NK-92 (cell line): ENCODE data around the gene C9orf50.
"Not testable (repeated sequence)": the region's sequence is repeated elsewhere in the genome, so short reads cannot be mapped to it uniquely, and the experiment has no call there.

ENCODE experiments used
- DNase-seq: peaks from one replicate; lab custom pipeline; 2025; ENCODE audit not compliant: unreplicated experiment; lab: John Stamatoyannopoulos, UW

Gene C9orf50

GRCh38 chr9:129648092-129648763 is 27.3 kb upstream of the C9orf50 start:
- no peak for DNase-seq

DNA sequence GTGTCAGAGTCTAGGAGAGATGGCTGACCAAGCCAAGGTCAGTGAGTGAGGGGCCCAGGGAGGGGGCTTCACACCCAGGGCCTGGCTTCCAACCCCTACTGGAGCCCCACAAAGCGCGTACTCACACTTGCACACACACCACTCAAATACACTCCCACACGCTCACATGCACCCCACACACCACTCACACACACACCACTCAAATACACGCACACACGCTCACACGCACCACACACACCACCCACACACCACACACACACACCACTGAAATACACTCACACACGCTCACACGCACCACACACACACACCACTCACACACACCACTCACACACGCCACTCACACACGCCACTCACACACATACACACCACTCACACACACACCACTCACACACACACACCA is 26.7 kb upstream of the C9orf50 start:
- DNase-seq: no peak

DNA sequence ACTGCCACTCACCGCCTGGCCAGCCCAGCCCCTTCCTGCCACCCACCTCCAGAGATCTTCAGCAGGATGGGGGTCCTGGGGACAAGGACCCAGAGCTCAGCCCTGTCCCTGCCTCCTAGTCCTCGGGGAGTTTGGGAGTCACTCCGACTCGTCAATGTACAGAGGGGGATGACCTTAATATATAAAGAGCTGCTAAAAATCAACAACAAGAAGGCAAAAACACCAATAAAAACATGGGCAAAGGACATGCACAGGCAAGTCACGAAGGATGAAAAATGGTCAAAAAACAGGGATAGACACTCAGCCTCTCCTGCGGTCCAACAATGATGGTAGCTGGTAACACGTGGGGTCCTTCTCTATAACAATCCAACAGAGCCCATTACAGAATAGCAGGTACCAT is 25.8 kb upstream of the C9orf50 start:
- DNase-seq: no peak

DNA sequence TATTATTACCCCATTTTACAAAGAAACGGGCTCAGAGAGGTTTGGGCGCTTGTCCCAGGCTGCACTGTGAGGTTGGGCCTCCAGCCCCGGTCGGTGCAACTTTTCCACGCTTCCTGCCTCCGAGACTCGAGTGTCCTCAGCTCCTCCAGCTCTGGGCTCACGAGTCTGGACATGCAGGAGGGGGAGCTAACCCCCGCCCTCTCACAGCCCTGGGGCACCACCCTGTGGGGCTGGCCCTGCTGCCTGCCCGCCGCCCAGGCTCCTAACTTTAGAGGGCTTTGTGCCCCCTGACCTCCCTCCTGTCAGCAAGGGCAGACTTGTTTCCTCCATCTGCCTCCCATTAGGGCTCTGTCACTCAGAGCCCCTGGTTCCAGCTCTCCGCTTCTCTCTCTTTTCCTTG is 25.4 kb upstream of the C9orf50 start:
- DNase-seq: no peak

GRCh38 chr9:129644902-129645301 is 24.0 kb upstream of the C9orf50 start:
- DNase-seq: no peak

GRCh38 chr9:129644365-129644764 is 23.5 kb upstream of the C9orf50 start:
- DNase-seq: no peak

- DNase-seq: no peak
Observed at GRCh38 chr9:129643706-129644105, 22.8 kb upstream of the C9orf50 start.

GRCh38 chr9:129641750-129642585 is 21.1 kb upstream of the C9orf50 start, which contains the start of gene ASB6:
ASB6 (minus strand) TSS chr9:129642151; CDS start chr9:129641999, 152 bp downstream.
- DNase-seq: peak; percentile 41

GRCh38 chr9:129640871-129641749 is 20.2 kb upstream of the C9orf50 start:
- no peak for DNase-seq

DNA sequence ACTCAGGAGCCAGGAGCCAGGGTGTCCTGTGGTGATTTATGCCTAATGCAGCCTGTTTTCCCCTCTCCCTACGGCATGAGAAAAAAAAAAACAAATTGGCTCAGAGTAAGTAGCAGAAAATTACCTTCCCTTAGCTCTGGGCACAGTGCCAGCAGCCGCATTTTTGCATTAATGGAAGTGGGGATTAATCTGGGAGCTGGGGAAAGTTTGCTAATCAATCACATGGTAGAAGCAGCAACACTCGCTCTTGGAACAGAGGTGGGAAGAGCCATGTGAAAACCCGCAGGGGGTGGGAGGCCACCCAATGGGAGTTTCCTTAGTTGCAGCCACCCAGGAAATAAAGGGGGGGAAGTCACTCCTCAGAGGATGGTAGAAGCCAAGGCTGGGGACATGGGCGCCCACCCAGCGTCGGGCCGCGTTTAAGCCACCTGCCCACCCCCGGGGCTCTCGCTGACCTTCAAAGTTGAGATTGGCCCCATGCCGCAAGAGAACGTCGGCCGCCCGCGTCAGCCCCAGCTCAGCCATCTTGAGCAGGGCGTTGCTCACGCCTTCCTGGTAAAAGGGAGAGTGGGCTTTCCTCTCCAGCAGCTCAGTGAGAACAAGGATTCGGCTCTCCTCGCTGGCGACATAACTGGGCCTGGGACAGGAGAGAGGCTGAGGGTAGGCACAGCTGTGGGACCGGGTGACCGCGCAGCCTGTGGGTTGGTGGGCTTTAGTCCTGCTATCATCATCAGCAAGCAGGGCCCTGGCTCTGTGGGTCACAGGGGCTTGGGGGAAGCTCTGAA is 19.4 kb upstream of the C9orf50 start:
- DNase-seq: no peak

GRCh38 chr9:129639756-129640085 is 18.8 kb upstream of the C9orf50 start:
- DNase-seq: no peak

DNA sequence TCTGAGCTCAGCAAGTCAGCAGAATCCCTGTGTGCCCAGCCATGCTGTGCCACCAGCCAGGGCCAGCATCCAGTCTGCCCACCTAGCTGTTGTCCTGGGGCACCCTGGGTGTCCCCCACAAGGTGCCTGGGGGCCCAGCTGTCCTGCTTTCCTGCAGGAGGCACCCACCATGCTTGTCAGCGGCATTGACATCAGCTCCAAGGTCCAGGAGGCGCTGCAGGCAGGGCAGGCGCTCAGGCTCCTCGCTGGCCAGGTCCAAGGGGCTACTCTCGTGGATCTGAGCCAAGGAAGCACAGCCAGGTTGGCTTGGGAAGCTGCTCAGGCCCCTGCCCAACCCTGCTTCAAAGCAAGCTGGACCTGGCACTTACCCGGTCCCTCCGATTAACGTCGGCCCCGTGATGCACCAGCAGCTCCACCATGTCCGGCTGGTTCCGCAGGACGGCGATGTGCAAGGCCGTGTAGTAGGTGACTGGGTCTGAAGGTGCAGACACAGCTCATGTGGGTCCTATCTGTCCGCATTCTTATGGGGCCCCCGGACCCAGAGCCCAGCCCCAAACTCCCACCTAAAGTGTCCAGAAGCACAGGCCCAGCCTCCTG is 18.2 kb upstream of the C9orf50 start:
- DNase-seq: no peak

DNA sequence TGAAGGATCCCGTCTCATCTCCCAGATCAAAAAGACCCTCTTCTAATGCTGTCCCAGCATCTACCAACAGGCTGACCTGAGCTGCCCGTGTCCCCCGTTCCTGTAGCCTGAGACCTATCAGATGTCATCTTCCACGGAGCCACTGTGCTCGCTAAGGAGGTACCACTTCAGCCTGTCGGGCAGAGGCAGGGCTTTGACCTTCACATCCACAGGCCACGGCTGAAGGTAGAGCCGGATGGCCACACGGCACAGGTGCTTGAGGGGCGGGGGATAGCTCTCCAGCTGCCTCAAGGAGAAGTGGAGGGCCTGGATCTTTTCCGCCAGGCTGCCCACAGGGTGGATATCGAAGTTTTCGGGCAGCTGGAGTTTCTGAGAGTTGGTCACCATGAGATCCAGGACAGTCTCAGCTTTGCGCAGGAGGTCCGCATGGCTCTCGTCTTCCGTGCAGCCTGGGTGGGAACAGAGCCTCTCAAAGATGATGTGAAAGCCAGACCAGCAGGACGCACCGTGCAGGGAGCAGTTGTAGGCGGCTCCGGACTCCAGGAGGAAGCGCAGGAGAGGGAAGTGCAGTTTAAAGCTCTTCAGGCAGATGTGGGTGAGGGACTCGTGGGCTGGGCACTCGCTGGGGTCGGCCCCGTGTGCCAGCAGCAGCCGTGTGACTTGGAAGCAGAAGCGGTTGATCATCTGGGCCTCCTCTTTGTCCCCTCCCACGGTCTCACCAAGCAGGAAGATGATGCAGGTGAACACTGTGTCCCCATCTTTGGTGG is 17.0 kb upstream of the C9orf50 start:
- DNase-seq: no peak

GRCh38 chr9:129637102-129637501 is 16.2 kb upstream of the C9orf50 start:
- no peak for DNase-seq

GRCh38 chr9:129636343-129636742 is 15.4 kb upstream of the C9orf50 start:
- not testable (repeated sequence) for DNase-seq

- no peak for DNase-seq
Observed at GRCh38 chr9:129635099-129636065, 14.5 kb upstream of the C9orf50 start.

GRCh38 chr9:129633848-129634247 is 12.9 kb upstream of the C9orf50 start:
- DNase-seq: no peak

GRCh38 chr9:129633207-129633606 is 12.3 kb upstream of the C9orf50 start:
- no peak for DNase-seq
